DMS53 treated with DMSO at 0.1 percent for 48 hours (cell line): ENCODE measurements around the gene NDUFA13.
A peak's percentile ranks its signal among the peaks of the same experiment; 100 is the strongest.

Experiments used
- DNase-seq: peaks from one replicate; lab custom pipeline; 2025; ENCODE audit not compliant: unreplicated experiment; lab: John Stamatoyannopoulos, UW

Gene NDUFA13

GRCh38 chr19:19488875-19489690 is 26.9 kb upstream of the NDUFA13 start:
- DNase-seq: peak; percentile 37

GRCh38 chr19:19489804-19490204 is 26.2 kb upstream of the NDUFA13 start:
- DNase-seq: no peak

GRCh38 chr19:19490214-19490968 is 25.6 kb upstream of the NDUFA13 start:
- DNase-seq: peak; percentile 35

GRCh38 chr19:19491321-19492025 is 24.6 kb upstream of the NDUFA13 start:
- no peak for DNase-seq

- DNase-seq: no peak
Observed at GRCh38 chr19:19492026-19492610, 23.9 kb upstream of the NDUFA13 start.

- DNase-seq: no peak
Observed at GRCh38 chr19:19493841-19494546, 22.0 kb upstream of the NDUFA13 start.

GRCh38 chr19:19495614-19496603 is 20.1 kb upstream of the NDUFA13 start:
- DNase-seq: no peak

GRCh38 chr19:19498255-19498991 is 17.6 kb upstream of the NDUFA13 start:
- DNase-seq: no peak

- no peak for DNase-seq
Observed at GRCh38 chr19:19499272-19499995, 16.6 kb upstream of the NDUFA13 start.

- DNase-seq: no peak
Observed at GRCh38 chr19:19500975-19501644, 14.9 kb upstream of the NDUFA13 start.

- DNase-seq: no peak
Observed at GRCh38 chr19:19501798-19502197, 14.2 kb upstream of the NDUFA13 start.

- no peak for DNase-seq
Observed at GRCh38 chr19:19502281-19502680, 13.7 kb upstream of the NDUFA13 start.

GRCh38 chr19:19502808-19503602 is 13.0 kb upstream of the NDUFA13 start:
- DNase-seq: no peak

GRCh38 chr19:19504754-19505668 is 11.0 kb upstream of the NDUFA13 start:
- no peak for DNase-seq

- no peak for DNase-seq
Observed at GRCh38 chr19:19505669-19506326, 10.2 kb upstream of the NDUFA13 start.
